D721Med (cell line): ENCODE data around the gene PPP1R16B.

ENCODE experiments used
- DNase-seq: peaks from one replicate; pipeline ENCODE4 v3.0.0; 2011; ENCODE audit warnings: low spot score; ENCODE audit not compliant: insufficient read length
- FAIRE-seq: peaks from 2 replicates; lab custom pipeline; 2011; peaks lifted over from hg19 to GRCh38; lab: Jason Lieb, UNC
- CTCF ChIP-seq: IDR thresholded peaks from 2 replicates; pipeline ENCODE4 v1.5.1; 2012; ENCODE audit warnings: mild to moderate bottlenecking, control low read depth; ENCODE audit not compliant: insufficient read depth; ENCODE audit errors: missing control alignments

The PPP1R16B gene

GRCh38 chr20:38825901-38826625 is 20.6 kb downstream of the PPP1R16B start:
- DNase-seq (no peak), FAIRE-seq (no peak)
- TF ChIP-seq CTCF: no peak

- no peak for FAIRE-seq
- no peak for DNase-seq
- no peak for TF ChIP-seq CTCF
Measured at GRCh38 chr20:38827770-38828281, 22.3 kb downstream of the PPP1R16B start.

GRCh38 chr20:38828514-38829295 is 23.2 kb downstream of the PPP1R16B start:
- FAIRE-seq: no peak
- TF ChIP-seq CTCF: no peak
- DNase-seq: no peak

GRCh38 chr20:38829296-38829875 is 23.9 kb downstream of the PPP1R16B start:
- no peak for TF ChIP-seq CTCF
- DNase-seq: no peak
- FAIRE-seq: no peak

GRCh38 chr20:38830356-38830755 is 24.9 kb downstream of the PPP1R16B start:
- DNase-seq (no peak), FAIRE-seq (no peak)
- no peak for TF ChIP-seq CTCF

GRCh38 chr20:38831049-38831691 is 25.7 kb downstream of the PPP1R16B start:
- FAIRE-seq: no peak
- no peak for TF ChIP-seq CTCF
- no peak for DNase-seq
